SIG-M5 (cell line): ENCODE results near the gene TMEM208.

ENCODE experiments used
- DNase-seq: peaks from one replicate; lab custom pipeline; 2025; lab: John Stamatoyannopoulos, UW

TMEM208 gene

DNA sequence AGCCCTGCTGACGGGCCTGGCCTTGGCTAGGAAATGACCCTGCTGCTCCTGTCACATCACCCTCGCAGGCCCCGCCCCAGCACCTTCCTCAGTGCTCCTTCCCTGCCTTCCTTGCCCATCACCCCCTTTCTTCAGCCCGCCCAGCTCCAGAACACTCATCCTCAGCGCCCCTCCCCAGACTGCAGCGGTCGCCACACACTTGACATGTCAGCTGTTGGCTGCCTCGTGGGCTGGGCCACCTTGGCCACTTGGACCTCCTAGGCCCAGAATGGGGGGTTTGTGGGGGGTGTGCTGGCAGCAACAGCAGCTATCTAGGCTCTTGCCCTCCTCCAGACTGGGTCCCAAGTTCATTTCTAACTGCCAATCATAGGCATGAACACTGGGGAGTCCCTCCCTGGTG is 17.4 kb upstream of the TMEM208 start:
- DNase-seq, result no peak

DNA sequence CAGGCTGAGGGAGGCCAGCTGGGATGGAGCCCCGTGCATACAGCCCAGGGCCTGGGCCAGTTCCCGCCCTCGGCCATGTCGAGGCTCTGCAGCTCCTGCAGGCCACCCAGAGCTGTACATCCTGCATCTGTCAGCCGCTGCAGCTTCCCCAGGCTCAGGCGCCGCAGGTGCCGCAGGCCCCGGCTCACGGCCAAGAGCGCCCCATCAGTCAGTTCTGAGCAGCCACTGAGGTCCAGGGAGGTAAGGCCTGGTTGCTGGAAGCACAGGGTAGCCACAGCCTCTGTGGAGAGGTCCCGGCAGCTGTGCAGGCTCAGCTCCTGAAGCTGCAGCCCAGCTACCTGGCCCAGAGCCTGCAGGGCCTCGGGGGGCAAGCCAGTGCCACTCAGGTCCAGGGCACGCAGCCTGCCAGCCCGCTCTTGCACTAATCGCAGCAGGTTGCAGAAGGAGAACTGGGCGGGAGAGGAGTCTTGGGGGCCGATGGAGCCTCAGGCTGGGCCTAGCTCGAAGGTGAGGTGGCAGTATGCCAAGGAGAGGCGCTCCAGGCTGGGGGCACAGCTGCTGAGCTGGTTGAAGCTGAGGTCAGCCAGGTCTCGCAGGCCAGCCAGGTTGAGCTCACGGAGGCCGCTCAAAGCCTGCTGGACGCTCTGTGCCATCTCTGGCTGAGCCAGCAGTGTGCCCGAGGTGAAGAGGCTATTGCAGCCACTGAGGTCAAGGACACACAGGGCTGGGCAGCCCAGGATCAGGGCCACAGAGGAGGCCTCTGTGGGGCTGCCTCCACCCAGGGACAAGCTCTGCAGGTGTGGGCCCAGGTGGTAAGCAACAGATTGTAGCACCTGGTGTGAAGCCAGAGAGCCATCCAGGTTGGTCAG is 16.6 kb upstream of the TMEM208 start:
- no peak for DNase-seq

DNA sequence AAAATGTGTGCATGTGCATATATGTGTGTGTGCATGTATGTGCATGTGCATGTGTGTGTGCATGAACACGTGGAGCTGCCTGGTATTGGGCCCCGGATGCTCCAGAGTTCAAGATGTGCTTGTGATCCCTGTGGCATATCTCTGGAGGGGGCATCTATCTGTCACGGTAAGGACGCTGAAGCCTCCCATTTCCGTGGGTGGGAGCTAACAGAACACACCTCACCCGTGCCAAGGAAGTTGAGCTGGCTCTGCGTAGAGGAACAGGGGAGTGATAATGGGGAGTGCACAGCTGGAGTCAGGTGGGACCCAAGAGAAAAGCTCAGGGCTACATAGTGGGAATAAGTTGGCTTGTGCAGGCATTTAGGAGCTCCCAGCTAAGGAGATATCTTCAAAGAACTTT is 15.3 kb upstream of the TMEM208 start:
- DNase-seq, result no peak

DNA sequence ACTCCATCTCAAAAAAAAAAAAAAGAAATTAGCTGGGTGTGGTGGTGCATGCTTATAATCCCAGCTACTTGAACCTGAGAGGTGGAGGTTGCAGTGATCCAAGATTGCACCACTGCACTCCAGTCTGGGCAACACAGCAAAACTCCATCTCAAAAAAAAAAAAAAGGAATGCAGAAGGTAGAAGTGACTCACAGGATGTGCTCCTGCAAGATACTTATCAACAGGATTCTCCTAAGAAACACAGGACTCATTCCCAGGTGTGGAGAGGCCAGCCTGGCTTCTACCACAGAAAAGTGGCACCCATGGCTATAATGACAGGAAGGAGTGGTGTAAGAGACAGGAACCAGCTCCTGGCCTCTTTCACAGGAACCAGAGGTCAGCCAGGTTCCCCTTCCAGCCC is 14.2 kb upstream of the TMEM208 start:
- no peak for DNase-seq

DNA sequence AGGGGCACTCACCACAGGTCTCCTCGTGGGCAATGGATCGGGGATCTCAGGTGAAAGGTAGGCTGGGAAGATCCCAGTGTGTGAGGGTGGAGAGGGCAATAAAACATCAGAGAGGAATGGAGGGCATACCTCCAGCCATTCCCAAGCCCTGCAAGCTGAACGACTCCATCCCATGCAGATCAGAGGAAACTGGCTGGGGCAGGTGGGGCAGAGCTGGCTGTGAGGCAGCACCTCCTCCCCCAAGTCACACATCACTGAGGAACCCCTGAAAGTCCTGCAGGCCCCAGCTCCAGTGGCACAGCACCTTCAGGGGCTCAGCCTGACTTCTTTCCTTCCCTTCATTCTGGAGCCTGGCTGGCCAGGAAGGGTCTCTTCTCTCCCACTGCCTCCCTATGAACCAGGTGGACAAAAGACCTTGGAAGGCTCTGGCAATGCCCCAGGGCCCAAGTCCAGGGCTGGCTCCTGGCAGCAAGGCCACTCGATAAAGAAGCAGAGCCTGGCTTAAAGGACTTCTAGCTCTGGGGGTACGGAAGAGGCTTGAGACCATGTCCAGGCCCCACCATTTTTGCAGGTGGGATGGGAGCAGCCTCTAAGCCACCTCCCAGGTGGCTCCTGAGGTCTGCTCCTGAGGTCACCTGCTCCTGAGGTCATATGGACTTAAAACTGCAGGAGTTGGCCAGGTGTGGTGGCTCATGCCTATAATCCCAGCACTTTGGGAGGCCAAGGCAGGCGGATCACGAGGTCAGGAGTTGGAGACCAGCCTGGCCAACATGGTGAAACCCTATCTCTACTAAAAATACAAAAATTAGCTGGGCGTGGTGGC is 13.5 kb upstream of the TMEM208 start:
- DNase-seq, result no peak

DNA sequence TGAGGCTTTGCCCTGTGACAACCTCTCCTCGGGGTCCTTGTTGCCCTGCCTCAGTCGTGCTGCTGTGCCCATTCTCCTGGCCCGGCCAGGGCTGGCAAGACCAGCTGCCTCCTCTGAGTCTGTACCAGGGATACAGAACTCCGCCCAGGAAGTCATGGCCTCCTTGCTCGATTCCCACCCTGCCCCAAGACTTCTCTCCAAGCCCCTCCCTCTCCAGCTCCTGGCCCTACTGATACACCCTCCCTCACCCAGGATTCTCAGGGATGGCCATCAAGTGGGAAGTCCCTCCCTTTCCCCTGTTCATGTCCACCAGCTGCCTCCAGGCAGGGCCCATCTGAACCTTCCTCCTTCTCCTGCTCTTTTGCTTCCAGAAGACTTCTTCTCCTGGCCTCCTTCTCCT is 11.2 kb upstream of the TMEM208 start:
- DNase-seq, result no peak

DNA sequence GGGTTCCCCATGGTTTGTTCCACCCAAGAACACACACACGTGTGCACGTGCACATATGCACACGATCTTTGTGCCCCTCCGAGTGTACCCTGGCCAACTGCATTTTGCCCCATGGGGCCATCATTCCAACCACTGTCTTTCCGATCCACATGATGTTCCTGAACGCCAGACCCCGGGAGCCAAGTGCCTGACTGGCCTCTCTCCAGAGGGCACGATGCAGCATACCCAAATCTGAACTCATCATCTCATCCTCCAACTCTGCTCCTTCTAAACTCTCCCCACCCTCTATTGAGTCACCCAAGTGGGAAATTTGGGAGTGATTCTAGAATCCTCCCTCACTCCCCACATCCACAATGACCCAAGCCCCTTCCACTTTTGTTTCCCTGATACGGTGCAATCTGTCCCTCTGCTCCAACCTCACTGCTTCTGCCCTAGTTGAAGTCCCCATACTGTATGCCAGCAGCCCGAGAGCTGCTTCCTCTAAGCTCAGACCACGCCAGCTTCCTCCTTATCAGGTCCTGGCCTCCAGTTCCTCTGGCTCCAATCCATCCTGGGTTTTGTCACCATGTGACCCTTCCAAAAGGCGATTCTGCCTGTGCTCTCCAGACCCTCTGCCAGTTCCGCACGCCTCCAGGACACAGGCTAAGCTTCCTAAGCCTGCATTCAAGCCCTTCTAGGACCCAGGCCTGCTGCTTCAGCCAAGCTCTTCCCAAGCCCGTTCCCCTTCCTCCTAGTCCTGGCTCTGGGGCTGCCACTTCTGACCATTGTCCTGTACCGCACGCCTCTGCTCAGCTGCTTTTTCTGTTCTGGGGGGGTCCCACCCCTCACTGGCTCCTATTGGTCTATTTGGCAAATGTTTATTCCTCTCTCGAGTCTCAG is 10.1 kb upstream of the TMEM208 start:
- no peak for DNase-seq

DNA sequence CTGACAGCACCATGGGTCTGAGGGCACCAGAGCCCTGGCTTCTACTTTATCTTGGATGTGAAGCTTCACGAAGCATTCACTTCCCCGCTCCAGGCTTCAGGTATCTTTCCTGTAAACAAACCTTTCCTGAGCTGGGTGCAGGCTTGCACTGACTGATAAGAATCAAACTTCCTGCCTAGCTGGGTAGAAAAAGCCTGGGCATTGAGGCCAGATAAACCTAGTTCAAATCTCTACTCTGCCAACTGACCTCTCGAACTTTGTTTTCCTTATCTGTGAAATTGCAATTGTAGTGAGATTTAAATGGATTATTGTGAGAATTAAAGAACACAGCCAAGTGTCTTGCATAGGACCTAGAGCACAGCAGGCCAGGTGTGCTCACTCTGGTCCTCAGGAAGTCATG is 2.9 kb upstream of the TMEM208 start:
- no peak for DNase-seq

DNA sequence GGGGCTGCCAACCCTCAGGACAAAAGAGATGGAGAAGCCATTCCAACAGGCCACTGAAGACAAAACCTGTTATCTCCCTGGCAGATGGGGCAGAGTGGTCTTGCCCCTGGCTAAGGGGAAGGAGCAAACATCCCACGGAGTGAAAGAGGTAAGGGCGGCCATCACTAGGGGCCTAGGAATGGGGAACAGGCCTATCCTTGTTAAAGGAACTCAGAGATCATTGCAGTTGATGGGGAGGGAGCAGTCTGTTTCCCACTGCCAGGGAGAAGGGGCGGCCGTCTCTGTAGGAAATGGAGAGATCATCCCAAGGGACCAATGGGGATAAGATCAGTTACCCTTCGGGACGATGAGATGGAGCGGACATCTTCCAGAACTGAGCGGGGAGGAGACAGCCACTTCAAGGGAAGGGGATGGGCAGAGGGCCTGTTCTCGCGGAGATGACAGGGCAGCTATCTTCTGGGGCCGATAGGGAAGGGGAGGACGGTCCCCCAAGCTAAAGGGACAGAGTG is 581 bp upstream of the TMEM208 start:
- no peak for DNase-seq

DNA sequence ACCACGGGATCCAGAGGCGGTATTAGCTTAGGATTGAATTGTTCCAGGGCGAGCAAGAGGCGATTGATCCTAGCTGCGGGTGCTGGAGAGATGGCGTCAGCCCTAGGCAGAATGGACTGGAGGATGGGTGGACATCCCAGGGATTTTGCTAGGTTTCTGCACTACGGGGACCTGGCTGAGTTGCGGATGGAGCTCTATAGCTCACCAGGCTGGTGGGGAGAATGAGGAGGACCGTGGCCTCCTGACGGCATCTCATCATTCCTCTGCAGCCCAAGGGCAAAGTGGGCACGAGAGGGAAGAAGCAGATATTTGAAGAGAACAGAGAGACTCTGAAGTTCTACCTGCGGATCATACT is 614 bp downstream of the TMEM208 start:
- no peak for DNase-seq

DNA sequence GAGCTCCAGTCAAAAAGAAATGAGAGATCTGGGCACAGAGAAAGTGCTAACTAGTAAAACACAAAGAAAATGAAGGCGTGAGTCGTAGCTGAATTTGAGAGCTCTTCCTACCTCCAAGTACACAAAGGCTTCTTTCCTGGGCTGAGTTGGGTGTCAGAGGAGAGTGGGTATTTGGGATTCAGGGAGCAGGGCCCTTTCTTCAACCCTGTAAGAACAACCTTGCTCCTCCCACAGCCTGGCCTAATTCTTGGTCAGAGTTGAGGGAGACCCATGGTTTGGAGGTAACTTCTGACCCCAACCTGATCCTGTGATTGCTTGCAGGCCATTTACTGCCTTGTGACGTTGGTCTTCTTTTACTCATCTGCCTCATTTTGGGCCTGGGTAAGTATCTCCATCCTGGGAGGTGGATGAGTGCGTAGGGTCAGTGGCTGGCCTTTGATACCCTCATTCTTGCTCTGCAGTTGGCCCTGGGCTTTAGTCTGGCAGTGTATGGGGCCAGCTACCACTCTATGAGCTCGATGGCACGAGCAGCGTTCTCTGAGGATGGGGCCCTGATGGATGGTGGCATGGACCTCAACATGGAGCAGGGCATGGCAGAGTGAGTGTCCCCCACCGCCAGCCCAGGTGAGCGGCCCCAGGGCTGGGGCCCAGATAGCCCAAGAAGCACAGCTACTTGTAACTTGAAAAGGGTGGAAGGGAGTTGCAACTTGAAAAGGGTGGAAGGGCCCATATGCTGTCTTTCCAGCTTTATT is 1.3 kb downstream of the TMEM208 start:
- DNase-seq, result no peak

DNA sequence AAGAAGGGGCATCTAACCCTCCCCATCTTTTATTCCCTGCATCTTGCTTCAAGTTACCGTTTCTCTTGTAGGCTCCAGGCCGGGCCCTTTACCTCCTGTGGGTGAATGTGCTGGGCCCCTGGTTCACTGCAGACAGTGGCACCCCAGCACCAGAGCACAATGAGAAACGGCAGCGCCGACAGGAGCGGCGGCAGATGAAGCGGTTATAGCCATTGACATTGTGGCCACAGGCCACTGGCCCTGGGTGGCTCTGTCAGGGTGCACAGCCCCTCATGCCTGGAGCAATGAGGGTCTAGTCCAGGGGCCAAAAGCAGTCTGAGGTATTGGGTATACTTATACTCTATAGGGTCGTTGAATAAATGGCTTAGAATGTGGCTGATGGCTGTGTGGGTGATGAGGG is 2.0 kb downstream of the TMEM208 start:
- no peak for DNase-seq

DNA sequence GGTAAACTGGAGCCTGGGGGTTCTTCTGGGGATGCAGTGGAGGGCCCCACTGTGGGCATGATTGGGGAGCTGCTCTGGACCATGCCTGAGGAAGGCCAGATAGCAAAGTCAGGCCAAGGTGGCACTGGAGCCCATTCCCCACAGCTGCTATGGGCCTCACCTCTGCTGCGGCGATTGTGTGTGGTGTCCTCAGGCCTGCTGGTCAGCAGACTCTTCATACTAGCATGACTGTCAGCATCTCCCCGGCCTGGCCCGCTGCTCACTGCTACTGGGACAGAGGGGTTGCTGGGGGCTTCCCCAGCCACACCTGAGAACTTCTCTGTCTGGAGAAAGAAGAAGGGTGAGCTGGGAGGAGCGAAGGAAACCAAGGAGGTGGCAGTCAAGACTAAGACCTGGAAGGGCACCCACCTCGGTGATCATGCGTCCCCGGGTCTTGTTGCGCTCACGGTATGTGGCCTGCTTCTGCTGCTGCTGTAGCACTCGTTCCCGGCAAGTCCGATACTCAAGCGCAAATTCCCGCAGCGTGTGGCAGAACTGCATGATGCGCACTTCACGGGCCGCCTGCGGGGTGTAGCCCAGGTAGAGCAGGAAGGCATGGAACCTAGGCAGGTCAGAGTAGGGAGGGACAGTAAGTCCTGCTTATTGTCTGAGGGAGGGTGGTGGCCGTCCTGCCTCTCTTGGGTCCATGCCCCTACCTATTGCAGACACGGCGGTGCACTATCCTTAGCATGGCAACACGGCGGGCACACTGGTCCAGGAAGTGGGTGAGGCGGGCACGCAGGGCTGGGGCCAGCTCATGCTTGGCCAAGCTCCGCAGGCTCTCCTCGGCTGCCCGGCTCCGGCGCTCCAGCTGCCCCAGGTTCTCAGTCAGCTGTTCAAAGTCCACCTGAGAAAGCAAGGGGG is 3.2 kb downstream of the TMEM208 start:
- no peak for DNase-seq

DNA sequence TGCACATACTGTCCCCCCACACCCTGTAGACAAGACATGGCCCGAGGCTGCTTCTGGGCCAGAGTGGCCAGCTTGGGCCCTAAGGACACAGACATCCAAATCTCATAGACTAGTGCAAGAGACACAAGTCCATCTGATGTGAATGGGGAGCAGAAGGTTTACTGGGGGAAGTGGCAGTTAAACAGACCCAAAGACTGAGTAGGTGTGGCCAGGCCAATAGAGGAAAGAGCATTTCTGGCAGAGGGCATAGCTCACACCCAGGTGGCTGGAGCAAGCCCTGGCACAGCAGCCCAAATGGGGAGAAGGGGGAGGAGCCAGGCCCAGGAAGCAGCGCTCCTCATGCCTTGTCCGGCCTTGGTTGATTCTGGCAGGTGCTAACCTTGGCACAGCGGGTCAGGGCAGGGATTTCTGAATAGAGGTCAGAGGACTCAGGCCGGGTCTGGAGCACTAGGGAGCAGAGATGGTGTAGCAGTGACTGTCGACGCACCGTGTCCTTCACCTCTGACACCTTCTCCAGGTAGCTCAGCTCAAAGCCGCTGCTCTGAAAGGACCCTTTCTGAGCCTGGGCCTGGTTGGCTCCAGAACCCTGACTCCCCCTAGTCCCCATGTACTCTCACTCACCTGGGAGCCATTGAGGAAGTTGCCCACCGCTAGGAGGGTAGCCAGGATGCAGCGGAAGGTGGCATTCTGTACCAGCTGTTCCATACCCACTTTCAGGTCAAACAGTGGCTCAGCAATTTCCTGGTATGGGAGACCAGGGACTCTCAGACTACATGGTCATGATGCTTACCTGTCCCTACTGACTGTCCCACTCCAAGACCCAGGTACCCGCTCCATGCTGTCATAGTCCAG is 4.1 kb downstream of the TMEM208 start:
- DNase-seq, result no peak

DNA sequence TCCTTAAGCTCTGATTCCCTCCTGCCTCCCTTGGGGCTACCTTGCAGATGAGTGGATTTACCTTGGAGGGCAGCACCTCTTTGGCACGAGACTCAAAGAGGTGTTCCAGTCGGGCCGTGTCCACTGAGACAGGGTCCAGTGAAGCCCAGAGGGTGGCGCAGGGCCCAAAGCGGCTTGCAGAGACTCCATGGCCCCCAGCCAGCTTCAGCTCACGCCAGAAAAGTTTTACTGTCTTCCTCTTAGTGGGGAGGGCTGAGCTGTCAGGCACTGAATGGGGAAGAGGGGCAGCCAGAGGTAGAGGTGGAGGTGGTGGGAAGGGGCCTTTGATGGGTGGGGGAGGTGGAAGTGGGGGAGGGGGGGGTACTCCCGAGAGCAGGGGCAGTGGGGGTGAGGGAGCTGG is 6.7 kb downstream of the TMEM208 start:
- DNase-seq, result no peak

DNA sequence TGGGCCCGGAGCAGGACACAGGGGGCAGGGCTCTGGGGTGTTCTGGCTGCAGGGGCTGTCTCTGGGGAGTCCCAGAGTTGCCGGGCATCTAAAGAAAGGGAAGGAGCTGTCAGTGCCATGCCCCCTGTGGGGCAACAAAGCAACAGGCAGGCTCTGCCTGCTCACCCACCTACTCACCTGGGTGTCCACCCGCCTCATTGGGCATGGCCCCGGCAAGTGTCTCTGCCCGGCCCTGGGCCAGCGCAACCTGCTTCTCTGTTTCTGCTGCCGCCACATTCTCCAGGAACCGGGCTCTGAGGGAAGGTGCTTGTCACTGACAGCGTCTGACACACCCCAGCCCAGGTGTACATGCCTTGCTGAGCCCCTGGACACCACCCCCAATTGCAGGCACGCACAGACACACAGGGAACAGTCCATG is 7.3 kb downstream of the TMEM208 start:
- no peak for DNase-seq

DNA sequence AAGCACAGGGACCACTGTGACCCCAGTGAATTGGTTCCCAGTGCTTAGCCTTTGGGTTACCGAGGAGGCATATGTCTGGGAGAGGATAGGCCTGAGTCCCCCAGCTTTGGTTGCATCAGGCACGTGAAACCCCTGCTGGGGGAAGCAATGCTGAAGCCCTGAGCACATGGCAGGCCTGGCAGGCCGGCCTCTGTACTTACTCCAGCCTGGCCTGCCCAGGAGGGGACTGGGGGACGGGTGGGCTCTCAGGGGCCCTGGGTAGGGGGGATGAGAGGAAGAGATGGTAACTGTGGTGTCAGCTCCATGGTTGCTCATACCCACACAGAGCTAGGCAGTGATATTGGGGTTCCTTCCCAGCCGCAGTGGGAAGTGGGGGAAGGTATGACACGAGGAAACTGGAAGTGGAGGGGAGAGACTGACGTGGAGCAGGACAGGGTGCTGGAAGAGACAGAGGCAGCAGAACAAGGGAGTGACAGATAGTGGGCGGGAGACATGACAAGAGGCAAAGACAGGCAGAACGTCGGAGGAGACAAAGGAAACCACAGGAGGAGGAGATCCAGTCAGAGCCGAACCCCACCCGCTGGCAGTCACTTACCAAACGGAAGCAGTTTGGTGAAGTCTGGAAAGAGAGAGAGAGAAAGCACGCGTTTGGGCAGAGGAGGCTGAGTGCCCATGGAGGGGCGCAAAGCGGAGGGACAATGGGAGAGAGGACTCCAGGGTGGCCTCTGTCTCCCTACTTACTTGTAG is 9.1 kb downstream of the TMEM208 start:
- DNase-seq, result no peak

DNA sequence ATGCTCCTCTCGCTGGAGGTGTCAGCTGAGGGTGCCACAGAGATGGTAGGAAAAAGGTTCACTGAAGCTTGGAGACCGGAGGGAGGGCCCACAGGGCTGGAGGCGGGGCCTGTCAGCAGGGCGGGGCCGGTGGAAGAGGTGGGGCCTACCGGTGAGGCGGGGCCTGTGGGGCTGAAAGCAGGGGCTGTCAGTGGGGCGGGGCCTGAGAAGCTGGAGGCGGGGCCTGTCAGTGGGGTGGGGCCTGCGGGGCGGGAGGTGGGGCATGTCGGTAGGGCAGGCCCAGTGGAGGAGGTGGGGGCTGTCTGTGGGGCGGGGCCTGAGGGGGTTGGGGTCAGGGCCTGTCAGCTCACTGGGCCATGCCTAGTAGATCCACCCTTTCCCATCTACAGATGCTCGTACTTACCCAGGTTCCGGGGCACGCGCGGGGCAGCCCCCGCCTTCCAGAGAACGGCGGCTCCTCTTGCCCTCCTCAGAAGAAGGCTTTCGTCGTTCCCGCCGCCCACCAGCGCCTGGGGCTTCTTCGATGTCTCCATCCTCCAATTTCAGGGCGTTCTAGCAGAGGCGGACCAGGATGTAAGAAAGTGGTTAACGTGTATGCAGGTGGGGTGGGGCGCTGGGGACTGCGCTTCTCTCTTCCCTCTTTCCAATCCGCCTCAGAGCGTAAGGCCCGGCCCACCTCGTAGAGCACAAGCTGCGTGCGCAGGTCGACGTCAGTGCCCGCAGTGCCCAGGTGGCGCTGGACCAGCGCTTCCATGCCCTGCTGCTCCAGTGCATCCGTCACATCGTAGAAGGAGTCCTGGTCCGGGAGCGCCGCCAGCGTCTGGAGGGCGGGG is 9.8 kb downstream of the TMEM208 start:
- DNase-seq, result no peak
